Measurements from ENCODE around the gene MYH7.

DNA sequence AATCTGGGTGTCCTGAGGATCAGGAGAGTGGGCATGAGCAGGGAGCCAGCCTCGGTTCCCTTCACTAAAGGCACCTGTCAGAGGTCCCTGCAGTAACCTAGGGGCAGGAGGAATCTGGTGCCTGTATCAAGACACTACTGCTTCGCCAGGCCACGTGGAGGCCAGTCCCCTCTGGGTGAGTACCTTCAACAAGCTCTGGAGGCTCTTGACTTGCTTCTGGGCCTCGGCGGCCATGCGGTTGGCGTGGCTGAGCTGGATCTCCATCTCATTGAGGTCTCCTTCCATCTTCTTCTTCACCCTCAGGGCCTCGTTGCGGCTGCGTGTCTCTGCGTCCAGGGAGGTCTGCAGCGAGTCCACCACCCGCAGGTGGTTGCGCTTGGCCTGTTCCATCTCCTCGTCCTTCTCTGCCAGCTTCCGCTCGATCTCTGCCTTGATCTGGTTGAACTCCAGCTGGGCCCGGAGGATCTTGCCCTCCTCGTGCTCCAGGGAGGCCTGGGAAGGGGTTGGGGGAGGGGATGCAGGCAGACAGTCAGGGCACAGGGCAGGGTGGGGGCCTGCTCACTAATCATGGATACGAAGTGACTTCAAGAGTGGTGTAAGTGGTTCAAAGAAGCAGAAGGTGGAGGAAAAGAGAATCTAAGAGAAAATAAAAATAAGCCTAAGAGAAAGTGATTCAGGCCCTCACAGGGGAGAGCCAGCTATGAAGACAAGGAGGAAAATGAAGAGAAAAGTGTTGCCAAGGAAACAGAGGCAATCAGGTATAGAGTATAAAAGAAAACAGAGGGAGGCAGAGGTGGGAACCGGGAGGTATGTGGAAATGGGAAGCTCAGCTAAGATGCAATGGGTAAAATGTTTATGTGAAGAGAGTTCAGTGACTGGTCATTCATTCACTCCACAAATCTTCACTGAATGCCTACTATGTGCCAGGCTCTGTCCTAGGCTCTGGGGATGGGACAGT, 19.4 kb downstream of the MYH7 start:
- TF ChIP-seq POLR2A (IDR thresholded peaks at IDR 0.05; ENCODE audit: low read depth, low read length) (no peak), TAF1 (IDR thresholded peaks at IDR 0.05; ENCODE audit: borderline replicate concordance, low read depth, low read length) (no peak)
